WTC11 (cell line): Measurements from ENCODE around the gene CCDC71L. TPM values are rescaled to one million over a fixed set of nuclear protein-coding genes. Genes with fewer than 3 reads are reported as not detected.

Experiments
- ATAC-seq: fragments of 200-7000 bp; cut with Tn5 transposase; 2 replicates; pipeline ENCODE4 v1.10.0; 2021; ENCODE audit warnings: mild to moderate bottlenecking, moderate library complexity
- CTCF ChIA-PET: fragments of 300-600 bp; sonication (Branson Sonifier 250); formaldehyde crosslinking; loops from one replicate; lab custom pipeline; 2021; ENCODE audit warnings: antibody characterized with exemption; lab: Charles Lee
- POLR2A ChIA-PET: fragments of 350-600 bp; sonication (Branson Sonifier 250); formaldehyde crosslinking; loops from one replicate; lab custom pipeline; 2021; ENCODE audit warnings: antibody characterized with exemption; lab: Charles Lee
- DNase-seq: peaks from one replicate; pipeline ENCODE4 v3.0.0; 2021; ENCODE audit warnings: low spot score
- H3K27ac Mint-ChIP-seq: 2 replicates; pipeline ENCODE4 v1.8.0; 2021; ENCODE audit warnings: mixed read lengths
- H3K27me3 Mint-ChIP-seq: 2 replicates; pipeline ENCODE4 v1.8.0; 2021; ENCODE audit warnings: low read depth, mild to moderate bottlenecking, moderate library complexity, mixed read lengths
- H3K36me3 Mint-ChIP-seq: 2 replicates; pipeline ENCODE4 v1.8.0; 2021; ENCODE audit warnings: mixed read lengths
- H3K4me1 Mint-ChIP-seq: 2 replicates; pipeline ENCODE4 v1.8.0; 2022; ENCODE audit warnings: mixed read lengths
- H3K4me3 Mint-ChIP-seq: 2 replicates; pipeline ENCODE4 v1.8.0; 2021; ENCODE audit warnings: mild to moderate bottlenecking, moderate library complexity, mixed read lengths
- H3K9me3 Mint-ChIP-seq: 2 replicates; pipeline ENCODE4 v1.8.0; 2021; ENCODE audit warnings: mixed read lengths
- CREB1 ChIP-seq: sonication (generic); formaldehyde crosslinking; IDR thresholded peaks from 2 replicates; pipeline ENCODE4 v1.8.0; 2023; ENCODE audit warnings: mild to moderate bottlenecking, missing genetic modification reagents
- CREM ChIP-seq: sonication (generic); formaldehyde crosslinking; IDR thresholded peaks from 2 replicates; pipeline ENCODE4 v1.8.1; 2022; ENCODE audit warnings: mild to moderate bottlenecking, missing genetic modification reagents, moderate library complexity
- CTCF ChIP-seq: fragments of 200-600 bp; IDR thresholded peaks from 2 replicates; pipeline ENCODE4 v1.8.0; 2022; ENCODE audit warnings: antibody characterized with exemption
- ELF4 ChIP-seq: sonication (generic); formaldehyde crosslinking; IDR thresholded peaks from 2 replicates; pipeline ENCODE4 v1.8.1; 2022; ENCODE audit warnings: low read depth, mild to moderate bottlenecking, moderate library complexity, missing genetic modification reagents
- ERG ChIP-seq: fragments of 250-450 bp; sonication (Bioruptor Pico); IDR thresholded peaks from 2 replicates; pipeline ENCODE4 v1.8.0; 2021; ENCODE audit warnings: mild to moderate bottlenecking
- ESRRA ChIP-seq: sonication (generic); formaldehyde crosslinking; IDR thresholded peaks from 2 replicates; pipeline ENCODE4 v1.8.1; 2022; ENCODE audit warnings: mild to moderate bottlenecking, missing genetic modification reagents, borderline replicate concordance
- ETV6 ChIP-seq: sonication (generic); formaldehyde crosslinking; IDR thresholded peaks from 2 replicates; pipeline ENCODE4 v1.8.1; 2022; ENCODE audit warnings: mild to moderate bottlenecking, missing genetic modification reagents
- FOXP1 ChIP-seq: sonication (generic); formaldehyde crosslinking; IDR thresholded peaks from 2 replicates; pipeline ENCODE4 v1.8.0; 2022; ENCODE audit warnings: missing genetic modification reagents, mild to moderate bottlenecking, moderate library complexity, borderline replicate concordance
- NFYB ChIP-seq: sonication (generic); formaldehyde crosslinking; conservative IDR thresholded peaks from 2 replicates; pipeline ENCODE4 v1.8.0; 2022; ENCODE audit warnings: low read depth, missing genetic modification reagents
- PRDM15 ChIP-seq: sonication (generic); formaldehyde crosslinking; IDR thresholded peaks from 2 replicates; pipeline ENCODE4 v1.8.0; 2022; ENCODE audit warnings: missing genetic modification reagents
- RORB ChIP-seq: fragments of 250-450 bp; sonication (Bioruptor Pico); IDR thresholded peaks from 2 replicates; pipeline ENCODE4 v1.9.0; 2021; ENCODE audit warnings: mild to moderate bottlenecking
- ZNF263 ChIP-seq: sonication (generic); formaldehyde crosslinking; IDR thresholded peaks from 2 replicates; pipeline ENCODE4 v1.8.1; 2022; ENCODE audit warnings: low read depth, mild to moderate bottlenecking, moderate library complexity, missing genetic modification reagents
- total RNA-seq: library from RNA; stranded (reverse); gene quantifications from 3 replicates; pipeline ENCODE4 v1.2.3, GENCODE V29; 2021
- TF ChIP-seq, protein P1 (sequence below): sonication (generic); formaldehyde crosslinking; conservative IDR thresholded peaks from 2 replicates; pipeline ENCODE4 v1.8.1; 2023; ENCODE audit warnings: mild to moderate bottlenecking, low read depth, missing genetic modification reagents, moderate library complexity
- TF ChIP-seq, protein P2 (sequence below): sonication (generic); formaldehyde crosslinking; IDR thresholded peaks from 2 replicates; pipeline ENCODE4 v1.8.0; 2022; ENCODE audit warnings: mild to moderate bottlenecking, missing genetic modification reagents
- TF ChIP-seq, protein P3 (sequence below): sonication (generic); formaldehyde crosslinking; IDR thresholded peaks from 2 replicates; pipeline ENCODE4 v1.8.1; 2022; ENCODE audit warnings: low read depth, missing genetic modification reagents, borderline replicate concordance

CCDC71L gene
- total RNA-seq, 1 experiment from 2014 or later, result 21.5 TPM

- Mint-ChIP-seq H3K4me1 (no peaks in the 10 kb centered on the region), H3K9me3 (peaks cover 21% of the 10 kb centered on the region), H3K27me3 (no peaks in the 10 kb centered on the region; the same call in 1 of the 2 replicates), H3K36me3 (no peaks in the 10 kb centered on the region), H3K27ac (no peak overlapping the region), H3K4me3 (no peak overlapping the region)
- no peak for DNase-seq
- POLR2A ChIA-PET, result no interaction called here
- no peak for ATAC-seq
- CTCF ChIA-PET, result no interaction called here
- no peak for TF ChIP-seq CTCF
These were observed 17.6 kb downstream of the CCDC71L start for GRCh38 chr7:106643216-106644000.

DNA sequence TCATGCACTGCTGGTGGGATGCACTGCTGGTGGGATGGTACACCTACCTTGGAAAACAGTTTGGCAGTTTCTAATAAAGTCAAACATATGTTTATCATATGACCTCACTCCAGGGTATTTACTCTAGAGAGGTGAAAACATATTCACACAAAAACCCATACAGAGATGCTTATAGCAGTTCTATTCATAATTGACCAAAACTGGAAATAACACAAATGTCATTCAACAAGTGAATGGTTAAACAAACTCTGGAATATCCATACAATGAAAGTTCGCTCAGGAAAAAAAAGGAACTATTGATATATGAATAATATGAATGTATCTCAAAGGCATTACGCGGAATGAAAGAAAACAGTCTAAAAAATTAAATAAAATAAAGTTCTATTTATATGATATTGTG lies 19.5 kb downstream of the CCDC71L start:
- POLR2A ChIA-PET, result no interaction called here
- no peak for TF ChIP-seq ZNF263 (CRISPR knock-in tag)
- no peak for TF ChIP-seq CREB1 (CRISPR knock-in tag)
- TF ChIP-seq CREM, result no peak
- no peak for TF ChIP-seq FOXP1 (CRISPR knock-in tag)
- TF ChIP-seq RORB (CRISPR knock-in tag), result no peak
- no peak for TF ChIP-seq ESRRA (CRISPR knock-in tag)
- no peak for TF ChIP-seq ELF4 (CRISPR knock-in tag)
- no peak for TF ChIP-seq ERG (CRISPR knock-in tag)
- TF ChIP-seq NFYB (CRISPR knock-in tag), result no peak
- TF ChIP-seq ETV6 (CRISPR knock-in tag), result no peak
- no peak for TF ChIP-seq PRDM15 (CRISPR knock-in tag)
- TF ChIP-seq, protein P1, sequence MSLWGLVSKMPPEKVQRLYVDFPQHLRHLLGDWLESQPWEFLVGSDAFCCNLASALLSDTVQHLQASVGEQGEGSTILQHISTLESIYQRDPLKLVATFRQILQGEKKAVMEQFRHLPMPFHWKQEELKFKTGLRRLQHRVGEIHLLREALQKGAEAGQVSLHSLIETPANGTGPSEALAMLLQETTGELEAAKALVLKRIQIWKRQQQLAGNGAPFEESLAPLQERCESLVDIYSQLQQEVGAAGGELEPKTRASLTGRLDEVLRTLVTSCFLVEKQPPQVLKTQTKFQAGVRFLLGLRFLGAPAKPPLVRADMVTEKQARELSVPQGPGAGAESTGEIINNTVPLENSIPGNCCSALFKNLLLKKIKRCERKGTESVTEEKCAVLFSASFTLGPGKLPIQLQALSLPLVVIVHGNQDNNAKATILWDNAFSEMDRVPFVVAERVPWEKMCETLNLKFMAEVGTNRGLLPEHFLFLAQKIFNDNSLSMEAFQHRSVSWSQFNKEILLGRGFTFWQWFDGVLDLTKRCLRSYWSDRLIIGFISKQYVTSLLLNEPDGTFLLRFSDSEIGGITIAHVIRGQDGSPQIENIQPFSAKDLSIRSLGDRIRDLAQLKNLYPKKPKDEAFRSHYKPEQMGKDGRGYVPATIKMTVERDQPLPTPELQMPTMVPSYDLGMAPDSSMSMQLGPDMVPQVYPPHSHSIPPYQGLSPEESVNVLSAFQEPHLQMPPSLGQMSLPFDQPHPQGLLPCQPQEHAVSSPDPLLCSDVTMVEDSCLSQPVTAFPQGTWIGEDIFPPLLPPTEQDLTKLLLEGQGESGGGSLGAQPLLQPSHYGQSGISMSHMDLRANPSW (CRISPR knock-in tag), result no peak
- TF ChIP-seq, protein P2, sequence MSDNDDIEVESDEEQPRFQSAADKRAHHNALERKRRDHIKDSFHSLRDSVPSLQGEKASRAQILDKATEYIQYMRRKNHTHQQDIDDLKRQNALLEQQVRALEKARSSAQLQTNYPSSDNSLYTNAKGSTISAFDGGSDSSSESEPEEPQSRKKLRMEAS, result no peak
- TF ChIP-seq, protein P3, sequence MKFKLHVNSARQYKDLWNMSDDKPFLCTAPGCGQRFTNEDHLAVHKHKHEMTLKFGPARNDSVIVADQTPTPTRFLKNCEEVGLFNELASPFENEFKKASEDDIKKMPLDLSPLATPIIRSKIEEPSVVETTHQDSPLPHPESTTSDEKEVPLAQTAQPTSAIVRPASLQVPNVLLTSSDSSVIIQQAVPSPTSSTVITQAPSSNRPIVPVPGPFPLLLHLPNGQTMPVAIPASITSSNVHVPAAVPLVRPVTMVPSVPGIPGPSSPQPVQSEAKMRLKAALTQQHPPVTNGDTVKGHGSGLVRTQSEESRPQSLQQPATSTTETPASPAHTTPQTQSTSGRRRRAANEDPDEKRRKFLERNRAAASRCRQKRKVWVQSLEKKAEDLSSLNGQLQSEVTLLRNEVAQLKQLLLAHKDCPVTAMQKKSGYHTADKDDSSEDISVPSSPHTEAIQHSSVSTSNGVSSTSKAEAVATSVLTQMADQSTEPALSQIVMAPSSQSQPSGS (CRISPR knock-in tag), result no peak
- no peak overlapping the region for H3K4me3 Mint-ChIP-seq
- H3K4me1 Mint-ChIP-seq, result no peaks in the 10 kb centered on the region
- H3K36me3 Mint-ChIP-seq, result no peaks in the 10 kb centered on the region
- peaks cover 31% of the 10 kb centered on the region for H3K9me3 Mint-ChIP-seq
- CTCF ChIA-PET, result interaction anchor here (0.9 kb wide), 1 partner anchor 99 kb away, joined by 3 read pairs; no protein-coding TSS in a partner anchor
- no peak for DNase-seq
- ATAC-seq, result no peak
- H3K27ac Mint-ChIP-seq, result no peak overlapping the region
- H3K27me3 Mint-ChIP-seq, result no peaks in the 10 kb centered on the region; the same call in 1 of the 2 replicates
